ENCODE data around the gene SYNGAP1. TPM values are rescaled to one million over a fixed set of nuclear protein-coding genes. Genes with fewer than 3 reads are reported as not detected.
A peak's percentile ranks its signal among the peaks of the same experiment; 100 is the strongest.
"Not testable (repeated sequence)": the region's sequence is repeated elsewhere in the genome, so short reads cannot be mapped to it uniquely, and the experiment has no call there.

Gene SYNGAP1
- total and polyA plus RNA-seq, 5 donors from 2014 or later: 0.48 to 81.4 (median 0.64) TPM

- H3K27ac Mint-ChIP-seq; H3K4me1 ChIP-seq (ENCODE audit: control insufficient read depth, insufficient read depth, low read length, poor library complexity, severe bottlenecking); H3K4me3 ChIP-seq (ENCODE audit: low read depth, low read length); ATAC-seq (ENCODE audit: low read depth in 2 of 2); H3K9me3 Mint-ChIP-seq; DNase-seq; H3K36me3 Mint-ChIP-seq; H3K4me1 Mint-ChIP-seq; H3K4me3 Mint-ChIP-seq; H3K27ac ChIP-seq (ENCODE audit: insufficient read depth, low read length, poor library complexity, severe bottlenecking); H3K27me3 ChIP-seq (ENCODE audit: control insufficient read depth, insufficient read depth, low read length); H3K36me3 ChIP-seq (ENCODE audit: control insufficient read depth, insufficient read depth, low read length); H3K9me3 ChIP-seq (ENCODE audit: control insufficient read depth in 2 of 2, low read length in 2 of 2): not testable (repeated sequence)
- peaks cover 20% of the 10 kb centered on the region for H3K27me3 Mint-ChIP-seq
These were observed 62.8 kb downstream of the SYNGAP1 start for GRCh38 chr6:33482620-33483019.

GRCh38 chr6:33483678-33484077, 63.8 kb downstream of the SYNGAP1 start:
- Histone ChIP-seq H3K9me3 (ENCODE audit: control insufficient read depth in 2 of 2, low read length in 2 of 2) (no peaks in the 10 kb centered on the region), H3K4me3 (ENCODE audit: low read depth, low read length) (no peak overlapping the region), H3K36me3 (ENCODE audit: control insufficient read depth, insufficient read depth, low read length) (no peaks in the 10 kb centered on the region), H3K27ac (ENCODE audit: insufficient read depth, low read length, poor library complexity, severe bottlenecking) (no peak overlapping the region), H3K4me1 (ENCODE audit: control insufficient read depth, insufficient read depth, low read length, poor library complexity, severe bottlenecking) (no peaks in the 10 kb centered on the region), H3K27me3 (ENCODE audit: control insufficient read depth, insufficient read depth, low read length) (peaks cover 2% of the 10 kb centered on the region)
- peaks cover 0 to 4% (median 0%) of the 10 kb centered on the region in 4 donors for H3K4me1 Mint-ChIP-seq
- DNase-seq: no peak
- ATAC-seq (ENCODE audit: low read depth in 2 of 2): no peak
- H3K27ac Mint-ChIP-seq: no peak overlapping the region
- H3K27me3 Mint-ChIP-seq: peaks cover 21% of the 10 kb centered on the region
- no peaks in the 10 kb centered on the region for H3K36me3 Mint-ChIP-seq
- peaks cover 0 to 3% (median 0%) of the 10 kb centered on the region in 7 donors for H3K9me3 Mint-ChIP-seq
- no peak overlapping the region for H3K4me3 Mint-ChIP-seq

- not testable (repeated sequence) for H3K9me3 Mint-ChIP-seq; H3K27me3 ChIP-seq (ENCODE audit: control insufficient read depth, insufficient read depth, low read length); H3K36me3 Mint-ChIP-seq; H3K4me3 Mint-ChIP-seq; H3K9me3 ChIP-seq (ENCODE audit: control insufficient read depth in 2 of 2, low read length in 2 of 2); DNase-seq; H3K27ac ChIP-seq (ENCODE audit: insufficient read depth, low read length, poor library complexity, severe bottlenecking); H3K4me1 ChIP-seq (ENCODE audit: control insufficient read depth, insufficient read depth, low read length, poor library complexity, severe bottlenecking); H3K27ac Mint-ChIP-seq; H3K4me1 Mint-ChIP-seq; H3K4me3 ChIP-seq (ENCODE audit: low read depth, low read length); H3K36me3 ChIP-seq (ENCODE audit: control insufficient read depth, insufficient read depth, low read length); ATAC-seq (ENCODE audit: low read depth in 2 of 2)
- H3K27me3 Mint-ChIP-seq: peaks cover 11% of the 10 kb centered on the region
These were observed 64.9 kb downstream of the SYNGAP1 start for GRCh38 chr6:33484673-33485262.

GRCh38 chr6:33485680-33486079, 65.8 kb downstream of the SYNGAP1 start:
- H3K27ac Mint-ChIP-seq; H3K36me3 ChIP-seq (ENCODE audit: control insufficient read depth, insufficient read depth, low read length); H3K4me3 Mint-ChIP-seq; H3K4me3 ChIP-seq (ENCODE audit: low read depth, low read length); ATAC-seq (ENCODE audit: low read depth in 2 of 2); H3K9me3 Mint-ChIP-seq; H3K4me1 Mint-ChIP-seq; DNase-seq; H3K9me3 ChIP-seq (ENCODE audit: control insufficient read depth in 2 of 2, low read length in 2 of 2); H3K27ac ChIP-seq (ENCODE audit: insufficient read depth, low read length, poor library complexity, severe bottlenecking); H3K27me3 ChIP-seq (ENCODE audit: control insufficient read depth, insufficient read depth, low read length); H3K4me1 ChIP-seq (ENCODE audit: control insufficient read depth, insufficient read depth, low read length, poor library complexity, severe bottlenecking); H3K36me3 Mint-ChIP-seq: not testable (repeated sequence)
- H3K27me3 Mint-ChIP-seq: peaks cover 11% of the 10 kb centered on the region

- no peak overlapping the region for H3K27ac Mint-ChIP-seq
These were observed 68.5 kb downstream of the SYNGAP1 start for GRCh38 chr6:33488339-33488738.

GRCh38 chr6:33490198-33490597, 70.3 kb downstream of the SYNGAP1 start:
- Mint-ChIP-seq H3K27me3 (peaks cover 11% of the 10 kb centered on the region), H3K27ac (peak overlapping the region in 1 of 3 donors; percentile 65), H3K36me3 (no peaks in the 10 kb centered on the region), H3K4me3 (no peak overlapping the region), H3K9me3 (peaks cover 0 to 3% (median 0%) of the 10 kb centered on the region in 7 donors), H3K4me1 (peaks cover 0 to 14% (median 0%) of the 10 kb centered on the region in 4 donors)
- ATAC-seq (ENCODE audit: low read depth in 2 of 2) (no peak), DNase-seq (peak in 1 of 3 donors; percentile 21)
- H3K27me3 ChIP-seq (ENCODE audit: control insufficient read depth, insufficient read depth, low read length): no peaks in the 10 kb centered on the region
- no peaks in the 10 kb centered on the region for H3K9me3 ChIP-seq (ENCODE audit: control insufficient read depth in 2 of 2, low read length in 2 of 2)
- no peak overlapping the region for H3K4me3 ChIP-seq (ENCODE audit: low read depth, low read length)
- H3K36me3 ChIP-seq (ENCODE audit: control insufficient read depth, insufficient read depth, low read length): no peaks in the 10 kb centered on the region
- H3K27ac ChIP-seq (ENCODE audit: insufficient read depth, low read length, poor library complexity, severe bottlenecking): no peak overlapping the region
- H3K4me1 ChIP-seq (ENCODE audit: control insufficient read depth, insufficient read depth, low read length, poor library complexity, severe bottlenecking): no peaks in the 10 kb centered on the region

More at GRCh38 chr6:33488339-33488738, 68.5 kb downstream of the SYNGAP1 start:
- peaks cover 0 to 14% (median 0%) of the 10 kb centered on the region in 4 donors for H3K4me1 Mint-ChIP-seq
- no peak overlapping the region for H3K4me3 Mint-ChIP-seq
- ATAC-seq (ENCODE audit: low read depth in 2 of 2) (no peak), DNase-seq (no peak)
- Histone ChIP-seq H3K4me3 (ENCODE audit: low read depth, low read length) (no peak overlapping the region), H3K27me3 (ENCODE audit: control insufficient read depth, insufficient read depth, low read length) (no peaks in the 10 kb centered on the region), H3K27ac (ENCODE audit: insufficient read depth, low read length, poor library complexity, severe bottlenecking) (no peak overlapping the region), H3K4me1 (ENCODE audit: control insufficient read depth, insufficient read depth, low read length, poor library complexity, severe bottlenecking) (no peaks in the 10 kb centered on the region), H3K36me3 (ENCODE audit: control insufficient read depth, insufficient read depth, low read length) (no peaks in the 10 kb centered on the region), H3K9me3 (ENCODE audit: control insufficient read depth in 2 of 2, low read length in 2 of 2) (no peaks in the 10 kb centered on the region)
- peaks cover 0 to 3% (median 0%) of the 10 kb centered on the region in 7 donors for H3K9me3 Mint-ChIP-seq
- peaks cover 10% of the 10 kb centered on the region for H3K27me3 Mint-ChIP-seq
- H3K36me3 Mint-ChIP-seq: no peaks in the 10 kb centered on the region

GRCh38 chr6:33490621-33491020, 70.8 kb downstream of the SYNGAP1 start:
- Mint-ChIP-seq H3K36me3 (no peaks in the 10 kb centered on the region), H3K4me1 (peaks cover 0 to 14% (median 0%) of the 10 kb centered on the region in 4 donors), H3K9me3 (peaks cover 0 to 3% (median 0%) of the 10 kb centered on the region in 7 donors), H3K27ac (peak overlapping the region in 1 of 3 donors; percentile 65), H3K27me3 (peaks cover 11% of the 10 kb centered on the region), H3K4me3 (no peak overlapping the region)
- no peaks in the 10 kb centered on the region for H3K36me3 ChIP-seq (ENCODE audit: control insufficient read depth, insufficient read depth, low read length)
- no peak for ATAC-seq (ENCODE audit: low read depth in 2 of 2)
- H3K27me3 ChIP-seq (ENCODE audit: control insufficient read depth, insufficient read depth, low read length): no peaks in the 10 kb centered on the region
- no peak overlapping the region for H3K27ac ChIP-seq (ENCODE audit: insufficient read depth, low read length, poor library complexity, severe bottlenecking)
- DNase-seq: no peak
- no peaks in the 10 kb centered on the region for H3K9me3 ChIP-seq (ENCODE audit: control insufficient read depth in 2 of 2, low read length in 2 of 2)
- no peak overlapping the region for H3K4me3 ChIP-seq (ENCODE audit: low read depth, low read length)
- H3K4me1 ChIP-seq (ENCODE audit: control insufficient read depth, insufficient read depth, low read length, poor library complexity, severe bottlenecking): no peaks in the 10 kb centered on the region

GRCh38 chr6:33492093-33492492, 72.2 kb downstream of the SYNGAP1 start:
- Histone ChIP-seq H3K4me1 (ENCODE audit: control insufficient read depth, insufficient read depth, low read length, poor library complexity, severe bottlenecking) (no peaks in the 10 kb centered on the region), H3K27me3 (ENCODE audit: control insufficient read depth, insufficient read depth, low read length) (no peaks in the 10 kb centered on the region), H3K36me3 (ENCODE audit: control insufficient read depth, insufficient read depth, low read length) (no peaks in the 10 kb centered on the region), H3K9me3 (ENCODE audit: control insufficient read depth in 2 of 2, low read length in 2 of 2) (no peaks in the 10 kb centered on the region), H3K4me3 (ENCODE audit: low read depth, low read length) (no peak overlapping the region), H3K27ac (ENCODE audit: insufficient read depth, low read length, poor library complexity, severe bottlenecking) (no peak overlapping the region)
- H3K27ac Mint-ChIP-seq: no peak overlapping the region
- no peaks in the 10 kb centered on the region for H3K36me3 Mint-ChIP-seq
- no peak for DNase-seq
- peaks cover 0 to 1% (median 0%) of the 10 kb centered on the region in 7 donors for H3K9me3 Mint-ChIP-seq
- no peak overlapping the region for H3K4me3 Mint-ChIP-seq
- peaks cover 11% of the 10 kb centered on the region for H3K27me3 Mint-ChIP-seq
- peaks cover 0 to 14% (median 0%) of the 10 kb centered on the region in 4 donors for H3K4me1 Mint-ChIP-seq
- ATAC-seq (ENCODE audit: low read depth in 2 of 2): no peak
